OCI-LY1 (cell line): ENCODE data around the gene RNF150.

ENCODE experiments used
- H2AFZ ChIP-seq: fragments of 200-600 bp; sonication (generic), shearing (Covaris generic); 2 replicates; pipeline ENCODE4 v1.6.0; 2014; ENCODE audit warnings: antibody characterized with exemption, mild to moderate bottlenecking, low read length
- H3F3A ChIP-seq: fragments of 200-600 bp; sonication (generic), shearing (Covaris generic); 2 replicates; pipeline ENCODE4 v1.6.0; 2014; ENCODE audit warnings: mild to moderate bottlenecking, antibody characterized with exemption, low read length, moderate library complexity; ENCODE audit not compliant: insufficient read depth
- H3K27ac ChIP-seq: fragments of 200-600 bp; sonication (generic); 2 replicates; pipeline ENCODE4 v1.5.1; 2014; ENCODE audit warnings: low read length, mixed run types, mild to moderate bottlenecking, low read depth; ENCODE audit not compliant: poor library complexity, severe bottlenecking
- H3K27me3 ChIP-seq: fragments of 200-600 bp; sonication (generic); 2 replicates; pipeline ENCODE4 v1.6.0; 2014; ENCODE audit warnings: antibody characterized with exemption, mild to moderate bottlenecking, low read length, moderate library complexity; ENCODE audit not compliant: insufficient read depth
- H3K36me3 ChIP-seq: fragments of 200-600 bp; sonication (generic); 2 replicates; pipeline ENCODE4 v1.6.1; 2014; ENCODE audit warnings: mild to moderate bottlenecking, antibody characterized with exemption, low read length, moderate library complexity, mixed read lengths; ENCODE audit not compliant: insufficient read depth
- H3K4me1 ChIP-seq: fragments of 200-600 bp; sonication (generic); 2 replicates; pipeline ENCODE4 v1.5.1; 2014; ENCODE audit warnings: mild to moderate bottlenecking, low read length, moderate library complexity; ENCODE audit not compliant: insufficient read depth, severe bottlenecking
- H3K4me2 ChIP-seq: fragments of 200-600 bp; sonication (generic), shearing (Covaris generic); 2 replicates; pipeline ENCODE4 v1.6.1; 2014; ENCODE audit warnings: low read length
- H3K4me3 ChIP-seq: fragments of 200-600 bp; sonication (generic); 2 replicates; pipeline ENCODE4 v1.5.1; 2014; ENCODE audit warnings: low read length, low read depth, mild to moderate bottlenecking, mixed read lengths; ENCODE audit not compliant: poor library complexity, severe bottlenecking
- H3K79me2 ChIP-seq: fragments of 200-600 bp; shearing (Covaris generic); 2 replicates; pipeline ENCODE4 v1.6.1; 2016; ENCODE audit warnings: mixed run types, low read length, mixed read lengths; ENCODE audit not compliant: insufficient read depth
- H3K9ac ChIP-seq: fragments of 200-600 bp; sonication (generic), shearing (Covaris generic); 2 replicates; pipeline ENCODE4 v1.6.1; 2014; ENCODE audit warnings: mild to moderate bottlenecking, low read length, mixed read lengths
- H3K9me2 ChIP-seq: fragments of 200-600 bp; sonication (generic), shearing (Covaris generic); 2 replicates; pipeline ENCODE4 v1.6.1; 2014; ENCODE audit warnings: low read depth, mild to moderate bottlenecking, low read length, mixed read lengths
- H3K9me3 ChIP-seq: fragments of 200-600 bp; shearing (Covaris generic); 2 replicates; pipeline ENCODE4 v1.6.1; 2014; ENCODE audit warnings: low read length, mixed read lengths
- H4K20me1 ChIP-seq: fragments of 200-600 bp; sonication (generic), shearing (Covaris generic); 2 replicates; pipeline ENCODE4 v1.6.0; 2016; ENCODE audit warnings: mild to moderate bottlenecking, low read length; ENCODE audit not compliant: insufficient read depth
- EZH2 ChIP-seq: fragments of 200-600 bp; sonication (generic), shearing (Covaris generic); IDR thresholded peaks from 2 replicates; pipeline ENCODE4 v1.8.0; 2017; ENCODE audit warnings: borderline replicate concordance, mixed run types, mild to moderate bottlenecking, antibody characterized with exemption, low read length, moderate library complexity, mixed read lengths
- TF ChIP-seq, protein P1 (sequence below): fragments of 200-600 bp; sonication (generic), shearing (Covaris generic); IDR thresholded peaks from 2 replicates; pipeline ENCODE4 v1.5.1; 2017; ENCODE audit warnings: mild to moderate bottlenecking, antibody characterized with exemption, low read length, moderate library complexity, mixed read lengths

The RNF150 gene

DNA sequence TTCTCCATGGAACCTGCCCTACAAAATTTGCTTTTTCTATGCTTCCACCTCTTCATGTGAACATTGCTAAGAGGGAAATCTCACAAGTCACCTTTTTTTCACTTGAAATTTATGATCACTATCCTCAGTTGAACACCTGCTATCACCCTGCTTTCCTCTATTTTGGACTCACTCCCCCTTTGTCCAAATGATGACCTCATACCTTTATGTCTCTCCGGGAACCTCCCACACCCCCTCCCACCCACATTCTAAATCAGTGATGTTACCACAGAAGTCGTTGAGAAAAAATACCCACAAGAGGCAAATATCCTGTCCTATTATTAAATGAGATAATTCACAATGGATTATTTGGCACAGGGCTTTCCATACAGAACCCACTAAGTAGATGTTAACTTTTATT, 156.5 kb downstream of the RNF150 start:
- H4K20me1 ChIP-seq, result no peaks in the 10 kb centered on the region
- H3K4me3 ChIP-seq, result no peak overlapping the region
- H3K9me2 ChIP-seq, result no peaks in the 10 kb centered on the region
- no peaks in the 10 kb centered on the region for H3K36me3 ChIP-seq
- H3K79me2 ChIP-seq, result no peaks in the 10 kb centered on the region
- H3K9me3 ChIP-seq, result no peaks in the 10 kb centered on the region
- no peak overlapping the region for H3K9ac ChIP-seq
- H3K27ac ChIP-seq, result no peak overlapping the region
- no peak overlapping the region for H3K4me2 ChIP-seq
- H3K27me3 ChIP-seq, result no peaks in the 10 kb centered on the region
- no peaks in the 10 kb centered on the region for H3F3A ChIP-seq
- H3K4me1 ChIP-seq, result no peaks in the 10 kb centered on the region
- no peak overlapping the region for H2AFZ ChIP-seq
- TF ChIP-seq EZH2, result no peak
- TF ChIP-seq, protein P1, sequence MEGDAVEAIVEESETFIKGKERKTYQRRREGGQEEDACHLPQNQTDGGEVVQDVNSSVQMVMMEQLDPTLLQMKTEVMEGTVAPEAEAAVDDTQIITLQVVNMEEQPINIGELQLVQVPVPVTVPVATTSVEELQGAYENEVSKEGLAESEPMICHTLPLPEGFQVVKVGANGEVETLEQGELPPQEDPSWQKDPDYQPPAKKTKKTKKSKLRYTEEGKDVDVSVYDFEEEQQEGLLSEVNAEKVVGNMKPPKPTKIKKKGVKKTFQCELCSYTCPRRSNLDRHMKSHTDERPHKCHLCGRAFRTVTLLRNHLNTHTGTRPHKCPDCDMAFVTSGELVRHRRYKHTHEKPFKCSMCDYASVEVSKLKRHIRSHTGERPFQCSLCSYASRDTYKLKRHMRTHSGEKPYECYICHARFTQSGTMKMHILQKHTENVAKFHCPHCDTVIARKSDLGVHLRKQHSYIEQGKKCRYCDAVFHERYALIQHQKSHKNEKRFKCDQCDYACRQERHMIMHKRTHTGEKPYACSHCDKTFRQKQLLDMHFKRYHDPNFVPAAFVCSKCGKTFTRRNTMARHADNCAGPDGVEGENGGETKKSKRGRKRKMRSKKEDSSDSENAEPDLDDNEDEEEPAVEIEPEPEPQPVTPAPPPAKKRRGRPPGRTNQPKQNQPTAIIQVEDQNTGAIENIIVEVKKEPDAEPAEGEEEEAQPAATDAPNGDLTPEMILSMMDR, result no peak

DNA sequence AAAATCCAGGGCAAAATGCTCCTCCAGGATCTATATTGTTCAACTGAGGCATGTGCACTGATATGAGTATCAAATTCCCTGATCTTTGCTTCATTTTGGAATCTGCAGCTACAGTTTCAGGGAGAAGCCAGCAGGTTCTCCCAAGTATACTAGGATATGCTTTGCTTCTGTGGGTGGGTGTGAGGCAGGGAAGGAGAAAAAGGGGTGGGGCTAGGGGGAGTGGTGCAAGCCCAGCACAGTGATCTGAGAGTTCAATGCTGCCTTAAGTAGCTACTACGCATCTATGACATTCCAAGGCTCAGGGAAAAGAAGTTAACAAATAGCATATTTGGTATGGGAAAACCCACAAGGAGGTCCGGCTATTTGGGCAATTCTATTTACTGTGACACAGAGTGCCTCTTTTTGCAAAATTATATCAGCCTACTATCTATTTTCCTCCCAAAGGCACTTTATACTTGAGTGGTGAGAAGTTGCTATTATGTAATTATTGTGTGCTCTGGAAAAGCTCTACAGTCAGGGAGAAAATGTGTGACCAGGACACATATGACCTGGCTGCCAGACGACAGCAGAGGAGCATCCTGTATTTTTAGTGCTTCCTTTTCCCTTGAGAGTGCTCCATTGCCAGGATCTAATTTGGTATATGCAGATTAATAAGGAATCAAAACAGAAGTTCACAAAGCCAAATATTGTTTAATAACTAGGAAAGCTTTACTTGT, 162.0 kb downstream of the RNF150 start:
- H3K4me1 ChIP-seq, result no peaks in the 10 kb centered on the region
- no peaks in the 10 kb centered on the region for H3K79me2 ChIP-seq
- no peaks in the 10 kb centered on the region for H3F3A ChIP-seq
- H3K36me3 ChIP-seq, result no peaks in the 10 kb centered on the region
- no peaks in the 10 kb centered on the region for H3K27me3 ChIP-seq
- H3K4me2 ChIP-seq, result no peak overlapping the region
- no peak overlapping the region for H3K27ac ChIP-seq
- no peaks in the 10 kb centered on the region for H3K9me3 ChIP-seq
- no peak overlapping the region for H2AFZ ChIP-seq
- H3K4me3 ChIP-seq, result no peak overlapping the region
- no peaks in the 10 kb centered on the region for H4K20me1 ChIP-seq
- no peaks in the 10 kb centered on the region for H3K9me2 ChIP-seq
- no peak overlapping the region for H3K9ac ChIP-seq
- TF ChIP-seq EZH2, result no peak
- TF ChIP-seq, protein P1, result no peak

DNA sequence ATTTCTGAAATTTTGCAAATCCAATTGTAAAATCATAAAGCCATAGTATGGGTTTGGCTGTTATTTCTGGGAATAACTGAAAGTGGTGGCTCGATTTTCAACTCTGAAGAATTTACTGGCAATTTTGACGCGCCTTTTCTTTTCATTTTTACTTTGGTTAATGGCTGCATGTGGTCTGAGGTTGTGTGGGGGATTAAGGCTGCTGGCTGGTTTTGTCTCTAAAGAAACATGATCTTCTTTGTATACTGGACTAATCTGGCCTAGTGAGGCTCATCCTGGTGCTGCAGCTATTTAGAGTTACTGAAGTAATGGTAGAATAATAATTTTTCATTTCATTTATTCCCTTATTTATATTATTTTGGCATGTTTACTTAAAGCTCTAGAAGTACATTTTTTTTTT, 164.0 kb downstream of the RNF150 start:
- no peaks in the 10 kb centered on the region for H3K27me3 ChIP-seq
- H3K9me2 ChIP-seq, result no peaks in the 10 kb centered on the region
- no peak overlapping the region for H3K27ac ChIP-seq
- no peak overlapping the region for H3K4me3 ChIP-seq
- no peak overlapping the region for H3K4me2 ChIP-seq
- H3K36me3 ChIP-seq, result no peaks in the 10 kb centered on the region
- H3K4me1 ChIP-seq, result no peaks in the 10 kb centered on the region
- H3K9ac ChIP-seq, result no peak overlapping the region
- H3K79me2 ChIP-seq, result no peaks in the 10 kb centered on the region
- H3F3A ChIP-seq, result no peaks in the 10 kb centered on the region
- H3K9me3 ChIP-seq, result no peaks in the 10 kb centered on the region
- H2AFZ ChIP-seq, result no peak overlapping the region
- no peaks in the 10 kb centered on the region for H4K20me1 ChIP-seq
- TF ChIP-seq, protein P1, result no peak
- no peak for TF ChIP-seq EZH2
